HG03565 (cell line): ENCODE results near the gene DGKB.

Experiments
- ATAC-seq: cut with Tn5 transposase; IDR thresholded peaks from one replicate; pipeline ENCODE4 v1.9.1; 2021; ENCODE audit warnings: mild to moderate bottlenecking, moderate library complexity; ENCODE audit not compliant: unreplicated experiment

The DGKB gene

GRCh38 chr7:14691034-14691433, 211.5 kb downstream of the DGKB start:
- no peak for ATAC-seq

GRCh38 chr7:14690486-14690885, 212.1 kb downstream of the DGKB start:
- ATAC-seq: no peak

- ATAC-seq: no peak
These were observed 212.5 kb downstream of the DGKB start for GRCh38 chr7:14690075-14690474.

GRCh38 chr7:14688208-14688607, 214.3 kb downstream of the DGKB start:
- no peak for ATAC-seq

- ATAC-seq: no peak
These were observed 214.8 kb downstream of the DGKB start for GRCh38 chr7:14687777-14688176.

- ATAC-seq: no peak
These were observed 215.3 kb downstream of the DGKB start for GRCh38 chr7:14687241-14687640.

- no peak for ATAC-seq
These were observed 217.4 kb downstream of the DGKB start for GRCh38 chr7:14685167-14685566.

- no peak for ATAC-seq
These were observed 219.6 kb downstream of the DGKB start for GRCh38 chr7:14682910-14683465.

GRCh38 chr7:14676896-14677295, 225.7 kb downstream of the DGKB start:
- no peak for ATAC-seq

- no peak for ATAC-seq
These were observed 229.3 kb downstream of the DGKB start for GRCh38 chr7:14673202-14673601.

GRCh38 chr7:14666913-14667312, 235.6 kb downstream of the DGKB start:
- no peak for ATAC-seq

GRCh38 chr7:14666304-14666703, 236.2 kb downstream of the DGKB start:
- no peak for ATAC-seq

- no peak for ATAC-seq
These were observed 262.8 kb downstream of the DGKB start for GRCh38 chr7:14639801-14640200.

- ATAC-seq: no peak
These were observed 263.2 kb downstream of the DGKB start for GRCh38 chr7:14639329-14639728.

GRCh38 chr7:14637968-14638367, 264.6 kb downstream of the DGKB start:
- ATAC-seq: no peak

GRCh38 chr7:14635955-14636354, 266.6 kb downstream of the DGKB start:
- ATAC-seq: no peak

- ATAC-seq: peak; percentile 80
These were observed 272.5 kb downstream of the DGKB start for GRCh38 chr7:14630048-14630447.

GRCh38 chr7:14628516-14628915, 274.0 kb downstream of the DGKB start:
- no peak for ATAC-seq

- no peak for ATAC-seq
These were observed 276.5 kb downstream of the DGKB start for GRCh38 chr7:14626076-14626475.

GRCh38 chr7:14622559-14622958, 280.0 kb downstream of the DGKB start:
- no peak for ATAC-seq

GRCh38 chr7:14606101-14606500, 296.4 kb downstream of the DGKB start:
- ATAC-seq: no peak

- no peak for ATAC-seq
These were observed 297.9 kb downstream of the DGKB start for GRCh38 chr7:14604606-14605005.

- no peak for ATAC-seq
These were observed 299.7 kb downstream of the DGKB start for GRCh38 chr7:14602851-14603250.
